Measurements from ENCODE around the gene PKD1L1. TPM values are rescaled to one million over a fixed set of nuclear protein-coding genes. Genes with fewer than 3 reads are reported as not detected.
A peak's percentile ranks its signal among the peaks of the same experiment; 100 is the strongest.

Gene PKD1L1
- polyA plus RNA-seq, 2 of the 4 experiments (the other 2 are of a cell fraction): 0.21 TPM

DNA sequence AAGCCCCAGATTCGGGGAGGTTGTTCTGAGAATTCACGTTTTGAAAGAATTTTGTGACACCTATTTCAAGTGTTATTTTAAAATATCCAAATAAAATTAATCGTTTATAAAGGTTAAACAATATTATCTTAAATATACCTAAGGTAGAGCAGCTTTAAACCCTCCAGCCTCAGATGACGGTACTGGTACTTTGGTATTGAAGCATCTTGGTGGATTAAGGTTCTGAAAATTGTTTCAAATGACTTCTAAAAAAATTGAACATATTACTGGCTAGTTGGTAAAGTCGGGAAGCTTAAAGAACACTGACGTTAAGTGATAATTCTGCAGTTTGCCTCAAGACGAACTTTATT lies 31.5 kb upstream of the PKD1L1 start:
- ChIA-PET POLR2A (no interaction called here), CTCF (interaction anchor here (0.9 to 2.0 kb wide), 3 partner anchors 11 to 131 kb away, joined by 3 to 6 read pairs (median 3); no protein-coding TSS in a partner anchor)
- TF ChIP-seq, protein P1, sequence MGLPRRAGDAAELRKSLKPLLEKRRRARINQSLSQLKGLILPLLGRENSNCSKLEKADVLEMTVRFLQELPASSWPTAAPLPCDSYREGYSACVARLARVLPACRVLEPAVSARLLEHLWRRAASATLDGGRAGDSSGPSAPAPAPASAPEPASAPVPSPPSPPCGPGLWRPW (IDR thresholded peaks at IDR 0.05): no peak
- no peak for TF ChIP-seq NR3C1 (IDR thresholded peaks at IDR 0.05)
- TF ChIP-seq EHF (CRISPR knock-in tag; IDR thresholded peaks at IDR 0.05): no peak
- TF ChIP-seq, protein P2, sequence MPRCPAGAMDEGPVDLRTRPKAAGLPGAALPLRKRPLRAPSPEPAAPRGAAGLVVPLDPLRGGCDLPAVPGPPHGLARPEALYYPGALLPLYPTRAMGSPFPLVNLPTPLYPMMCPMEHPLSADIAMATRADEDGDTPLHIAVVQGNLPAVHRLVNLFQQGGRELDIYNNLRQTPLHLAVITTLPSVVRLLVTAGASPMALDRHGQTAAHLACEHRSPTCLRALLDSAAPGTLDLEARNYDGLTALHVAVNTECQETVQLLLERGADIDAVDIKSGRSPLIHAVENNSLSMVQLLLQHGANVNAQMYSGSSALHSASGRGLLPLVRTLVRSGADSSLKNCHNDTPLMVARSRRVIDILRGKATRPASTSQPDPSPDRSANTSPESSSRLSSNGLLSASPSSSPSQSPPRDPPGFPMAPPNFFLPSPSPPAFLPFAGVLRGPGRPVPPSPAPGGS (IDR thresholded peaks at IDR 0.05): no peak
- no peak for TF ChIP-seq EP300 (IDR thresholded peaks at IDR 0.05)
- TF ChIP-seq SMC3 (IDR thresholded peaks at IDR 0.05): no peak
- TF ChIP-seq GATA3 (IDR thresholded peaks at IDR 0.05; ENCODE audit: borderline replicate concordance): no peak
- no peak for TF ChIP-seq MYC (IDR thresholded peaks at IDR 0.05; ENCODE audit: borderline replicate concordance, low read length)
- no peak for TF ChIP-seq KDM1A (IDR thresholded peaks at IDR 0.05; ENCODE audit: low read depth)
- TF ChIP-seq RNF2 (IDR thresholded peaks at IDR 0.05; ENCODE audit: borderline replicate concordance, low read depth): no peak
- TF ChIP-seq HOXB13 (CRISPR knock-in tag; IDR thresholded peaks at IDR 0.05; ENCODE audit: low read depth): no peak
- no peak for TF ChIP-seq RAD21 (conservative IDR thresholded peaks at IDR 0.05 in 1 of 2, IDR thresholded peaks at IDR 0.05 in 1 of 2)
- TF ChIP-seq MAFK (IDR thresholded peaks at IDR 0.05; ENCODE audit: partially characterized antibody): no peak
- TF ChIP-seq RARB (CRISPR knock-in tag; IDR thresholded peaks at IDR 0.05): no peak
- TF ChIP-seq, protein P3, sequence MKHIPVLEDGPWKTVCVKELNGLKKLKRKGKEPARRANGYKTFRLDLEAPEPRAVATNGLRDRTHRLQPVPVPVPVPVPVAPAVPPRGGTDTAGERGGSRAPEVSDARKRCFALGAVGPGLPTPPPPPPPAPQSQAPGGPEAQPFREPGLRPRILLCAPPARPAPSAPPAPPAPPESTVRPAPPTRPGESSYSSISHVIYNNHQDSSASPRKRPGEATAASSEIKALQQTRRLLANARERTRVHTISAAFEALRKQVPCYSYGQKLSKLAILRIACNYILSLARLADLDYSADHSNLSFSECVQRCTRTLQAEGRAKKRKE (CRISPR knock-in tag; IDR thresholded peaks at IDR 0.05; ENCODE audit: low read depth): no peak
- no peak for TF ChIP-seq SREBF2 (IDR thresholded peaks at IDR 0.05)
- no peak for TF ChIP-seq FOXS1 (CRISPR knock-in tag; IDR thresholded peaks at IDR 0.05)
- TF ChIP-seq, protein P4, sequence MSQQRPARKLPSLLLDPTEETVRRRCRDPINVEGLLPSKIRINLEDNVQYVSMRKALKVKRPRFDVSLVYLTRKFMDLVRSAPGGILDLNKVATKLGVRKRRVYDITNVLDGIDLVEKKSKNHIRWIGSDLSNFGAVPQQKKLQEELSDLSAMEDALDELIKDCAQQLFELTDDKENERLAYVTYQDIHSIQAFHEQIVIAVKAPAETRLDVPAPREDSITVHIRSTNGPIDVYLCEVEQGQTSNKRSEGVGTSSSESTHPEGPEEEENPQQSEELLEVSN (IDR thresholded peaks at IDR 0.05; ENCODE audit: borderline replicate concordance, low read depth): no peak
- FAIRE-seq (no peak), ATAC-seq (no peak), DNase-seq (ENCODE audit: low read depth in 1 of 2, low spot score in 1 of 2) (no peak)
- 38% methylated on average over 7 of the region's 7 CpGs for WGBS (ENCODE audit: missing lambda C conversion rate)
- peak overlapping the region; percentile 83 for H3K4me3 ChIP-seq
- H3K4me2 ChIP-seq: peak overlapping the region; percentile 69
- H3K27ac ChIP-seq: peak overlapping the region; percentile 81 to 93; a peak in 4 of 6 replicates
- H3K9me3 ChIP-seq: no peaks in the 10 kb centered on the region
- peaks cover 6% of the 10 kb centered on the region; the same call in 2 of the 3 replicates for H3K4me1 ChIP-seq

DNA sequence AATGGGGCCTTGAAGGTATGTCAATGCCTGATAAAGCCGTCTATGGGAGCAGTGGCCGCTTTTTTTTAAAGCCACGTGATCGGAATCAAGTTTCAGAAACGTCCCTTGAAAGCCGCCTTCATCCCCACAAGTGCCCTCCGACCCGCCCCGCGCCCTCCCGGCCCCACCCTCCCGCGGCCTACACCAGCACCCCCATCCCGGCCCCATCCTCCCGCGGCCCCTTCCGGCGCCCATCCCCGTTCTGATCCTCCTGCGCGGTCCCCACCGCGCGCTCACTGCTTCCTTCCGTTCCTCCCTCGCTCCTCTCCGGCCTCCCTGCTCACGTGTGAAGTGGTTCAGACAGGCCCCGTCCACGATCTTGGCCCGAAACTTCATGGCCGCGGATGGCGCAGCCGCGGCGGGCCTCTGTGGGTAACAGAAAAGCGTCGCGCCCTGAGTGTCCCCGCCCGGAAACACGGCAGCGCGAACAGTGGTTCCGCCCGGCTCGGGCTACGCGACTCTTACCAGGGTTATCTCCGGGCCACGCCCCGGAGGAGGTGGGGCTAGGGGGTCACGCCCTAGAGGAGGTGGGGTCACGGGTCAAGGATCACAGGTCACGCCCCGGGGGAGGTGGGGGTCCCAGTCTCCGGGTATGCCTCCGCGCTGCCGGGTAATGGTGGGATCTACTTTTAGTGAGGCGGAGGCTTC lies 31.0 kb upstream of the PKD1L1 start, which contains the start of gene HUS1:
TSS of gene HUS1 (minus strand) at position 471 of the 687 bp plus-strand sequence. CDS start at position 375, 96 bp downstream.
- WGBS (ENCODE audit: missing lambda C conversion rate): 4% methylated on average over 21 of the region's 62 CpGs
- ChIA-PET POLR2A (no interaction called here), CTCF (interaction anchor here (0.9 to 2.0 kb wide), 4 partner anchors 10 to 176 kb away, joined by 3 to 10 read pairs (median 6); no protein-coding TSS in a partner anchor)
- ATAC-seq (peak; percentile 99), FAIRE-seq (no peak), DNase-seq (ENCODE audit: low read depth in 1 of 2, low spot score in 1 of 2) (peak; percentile 90 to 93)
- Histone ChIP-seq H3K9me3 (no peaks in the 10 kb centered on the region), H3K4me1 (peaks cover 6% of the 10 kb centered on the region; the same call in 2 of the 3 replicates), H3K27ac (peak within 1 kb of the TSS; percentile 81 to 93), H3K4me2 (peak within 1 kb of the TSS; percentile 93), H3K4me3 (peak within 1 kb of the TSS; percentile 83)
- TF ChIP-seq HOXB5 (CRISPR knock-in tag; IDR thresholded peaks at IDR 0.05) (no peak), JUN (IDR thresholded peaks at IDR 0.05) (peak; percentile 75 to 96; a peak in 4 of 5 replicates), NFE2L2 (conservative IDR thresholded peaks at IDR 0.05; ENCODE audit: low read length) (no peak), ZFP36 (IDR thresholded peaks at IDR 0.05; ENCODE audit: borderline replicate concordance, partially characterized antibody) (no peak), BHLHE40 (IDR thresholded peaks at IDR 0.05; ENCODE audit: low read depth, low read length) (peak; percentile 48), MYC (IDR thresholded peaks at IDR 0.05; ENCODE audit: borderline replicate concordance, low read length) (no peak), PHF8 (IDR thresholded peaks at IDR 0.05; ENCODE audit: borderline replicate concordance, low read depth) (peak; percentile 99), CBX8 (IDR thresholded peaks at IDR 0.05) (no peak), EP300 (IDR thresholded peaks at IDR 0.05) (no peak), POLR2AphosphoS2 (conservative IDR thresholded peaks at IDR 0.05; ENCODE audit: low read length) (no peak), RAD21 (conservative IDR thresholded peaks at IDR 0.05 in 1 of 2, IDR thresholded peaks at IDR 0.05 in 1 of 2) (peak in 1 of 2 experiments; percentile 27; a peak in 1 of 5 replicates), CHD2 (IDR thresholded peaks at IDR 0.05; ENCODE audit: low read length, partially characterized antibody) (peak; percentile 15), RFX5 (IDR thresholded peaks at IDR 0.05) (0 out of 2 replicates have a peak, but pooled peaks have one; percentile 28), NR3C1 (IDR thresholded peaks at IDR 0.05) (no peak)
- TF ChIP-seq, protein P4 (IDR thresholded peaks at IDR 0.05; ENCODE audit: borderline replicate concordance, low read depth): no peak; the same call in 1 of the 2 replicates
- TF ChIP-seq, protein P5, sequence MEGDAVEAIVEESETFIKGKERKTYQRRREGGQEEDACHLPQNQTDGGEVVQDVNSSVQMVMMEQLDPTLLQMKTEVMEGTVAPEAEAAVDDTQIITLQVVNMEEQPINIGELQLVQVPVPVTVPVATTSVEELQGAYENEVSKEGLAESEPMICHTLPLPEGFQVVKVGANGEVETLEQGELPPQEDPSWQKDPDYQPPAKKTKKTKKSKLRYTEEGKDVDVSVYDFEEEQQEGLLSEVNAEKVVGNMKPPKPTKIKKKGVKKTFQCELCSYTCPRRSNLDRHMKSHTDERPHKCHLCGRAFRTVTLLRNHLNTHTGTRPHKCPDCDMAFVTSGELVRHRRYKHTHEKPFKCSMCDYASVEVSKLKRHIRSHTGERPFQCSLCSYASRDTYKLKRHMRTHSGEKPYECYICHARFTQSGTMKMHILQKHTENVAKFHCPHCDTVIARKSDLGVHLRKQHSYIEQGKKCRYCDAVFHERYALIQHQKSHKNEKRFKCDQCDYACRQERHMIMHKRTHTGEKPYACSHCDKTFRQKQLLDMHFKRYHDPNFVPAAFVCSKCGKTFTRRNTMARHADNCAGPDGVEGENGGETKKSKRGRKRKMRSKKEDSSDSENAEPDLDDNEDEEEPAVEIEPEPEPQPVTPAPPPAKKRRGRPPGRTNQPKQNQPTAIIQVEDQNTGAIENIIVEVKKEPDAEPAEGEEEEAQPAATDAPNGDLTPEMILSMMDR (IDR thresholded peaks at IDR 0.05): no peak
- TF ChIP-seq, protein P6, sequence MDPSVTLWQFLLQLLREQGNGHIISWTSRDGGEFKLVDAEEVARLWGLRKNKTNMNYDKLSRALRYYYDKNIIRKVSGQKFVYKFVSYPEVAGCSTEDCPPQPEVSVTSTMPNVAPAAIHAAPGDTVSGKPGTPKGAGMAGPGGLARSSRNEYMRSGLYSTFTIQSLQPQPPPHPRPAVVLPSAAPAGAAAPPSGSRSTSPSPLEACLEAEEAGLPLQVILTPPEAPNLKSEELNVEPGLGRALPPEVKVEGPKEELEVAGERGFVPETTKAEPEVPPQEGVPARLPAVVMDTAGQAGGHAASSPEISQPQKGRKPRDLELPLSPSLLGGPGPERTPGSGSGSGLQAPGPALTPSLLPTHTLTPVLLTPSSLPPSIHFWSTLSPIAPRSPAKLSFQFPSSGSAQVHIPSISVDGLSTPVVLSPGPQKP (IDR thresholded peaks at IDR 0.05; ENCODE audit: low read depth, low read length): no peak
